Adrenal gland (tissue), 12 donors: ENCODE measurements around the gene TEX2. TPM values are rescaled to one million over a fixed set of nuclear protein-coding genes. Genes with fewer than 3 reads are reported as not detected.
"Not testable (repeated sequence)": the region's sequence is repeated elsewhere in the genome, so short reads cannot be mapped to it uniquely, and the experiment has no call there.

ENCODE experiments used
- DNase-seq, 7 donors: peaks; one replicate each; pipeline ENCODE4 v3.0.0-alpha.2; 2019 to 2020
- H3K27ac ChIP-seq, 5 donors: fragments of 200-600 bp; sonication (generic) in 4 of 5; 1 replicate in 3 of 5; 2 replicates in 2 of 5; pipeline versions ENCODE4 v1.5.1 to v1.8.0; 2016 to 2020; ENCODE audit warnings: mild to moderate bottlenecking in 1 of 5
- H3K27me3 ChIP-seq: fragments of 200-600 bp; 2 replicates; pipeline ENCODE4 v1.8.0; 2021
- H3K36me3 ChIP-seq, 2 donors: fragments of 200-600 bp; replicated peaks in 1 of 2; 1 replicate in 1 of 2; 2 replicates in 1 of 2; pipeline versions ENCODE4 v1.5.1 to v1.8.0; 2018 to 2022
- H3K4me1 ChIP-seq, 2 donors: fragments of 200-600 bp; replicated peaks in 1 of 2; 1 replicate in 1 of 2; 2 replicates in 1 of 2; pipeline versions ENCODE4 v1.5.1 to v1.8.0; 2018 to 2021
- H3K4me3 ChIP-seq, 4 donors: fragments of 200-600 bp; sonication (generic) in 3 of 4; one replicate each; pipeline ENCODE4 v1.5.1; 2016 to 2018
- H3K9me3 ChIP-seq, 3 donors: fragments of 200-600 bp; sonication (generic) in 1 of 3; replicated peaks in 1 of 3; 1 replicate in 2 of 3; 2 replicates in 1 of 3; pipeline versions ENCODE4 v1.5.1 to v1.8.0; 2016 to 2021
- POLR2A ChIP-seq, 2 donors: fragments of 450-650 bp; IDR thresholded peaks; one replicate each; pipeline ENCODE4 v1.6.1; 2017; ENCODE audit warnings: antibody characterized with exemption in 2 of 2, mild to moderate bottlenecking in 2 of 2, moderate library complexity in 1 of 2
- WGBS, 4 donors: extraction: QIAGEN DNeasy Blood & Tissue Kit in 2 of 4; methylation state at CpG; one replicate each; pipeline versions ENCODE4 v1.1.5 to v1.1.7; 2013 to 2017; 5-methylcytosine and 5-hydroxymethylcytosine counted together
- intact Hi-C, 2 donors: fragments of 100-400 bp; cut with DNase I; formaldehyde crosslinking; loops; one replicate each; pipeline versions ENCODE4 v1.14.1 to v1.15.0; 2022 to 2023
- polyA plus RNA-seq, 3 donors: library from polyadenylated mRNA; stranded (reverse); fragments of 200-250 nt in 2 of 3; fragments of 350-450 nt in 1 of 3; fragmentation: Illumina TruSeq in 1 of 3; extraction: RNeasy Lipid Tissue Mini Kit (QIAGEN cat#74804) in 1 of 3; gene quantifications; one replicate each; pipeline ENCODE4 v1.2.3, GENCODE V29; 2013 to 2014
- total RNA-seq, 9 donors: library from RNA; depleted of rRNA in 4 of 9; stranded (reverse); fragments of >200 nt in 4 of 9; fragments of 120-200 nt in 1 of 9; fragmentation: NEBNext Ultra II Directional in 1 of 9; extraction: Animal tissue kit (Norgen Biotek cat#: 25700) in 1 of 9; gene quantifications; one replicate each; pipeline versions ENCODE4 v1.1.0 to v1.2.4, GENCODE V29; 2013 to 2023
- TF ChIP-seq, protein P1 (sequence below), 6 experiments: fragments of 450-650 bp in 4 of 6; fragments of 200-600 bp in 2 of 6; sonication (generic) in 1 of 6; IDR thresholded peaks; 1 replicate in 5 of 6; 2 replicates in 1 of 6; pipeline versions ENCODE4 v1.5.1 to v1.8.0; 2016 to 2021; ENCODE audit warnings: antibody characterized with exemption in 6 of 6, mild to moderate bottlenecking in 2 of 6, moderate library complexity in 1 of 6
- donor health status: healthy with polysubstance abuse.
- donor health status: Bipolar disorder and iron deficiency.
- donor health status: DM: yes; HTN: yes; CAD: no.
- donor health status: DM: no; HTN: no; CAD: no.
- donor health status: DM: no; HTN: no; CAD: no.
- donor health status: DM: yes; HTN: yes; CAD: no.

TEX2 gene
- total and polyA plus RNA-seq, 12 donors, result 12.0 to 91.5 (median 62.5) TPM

DNA sequence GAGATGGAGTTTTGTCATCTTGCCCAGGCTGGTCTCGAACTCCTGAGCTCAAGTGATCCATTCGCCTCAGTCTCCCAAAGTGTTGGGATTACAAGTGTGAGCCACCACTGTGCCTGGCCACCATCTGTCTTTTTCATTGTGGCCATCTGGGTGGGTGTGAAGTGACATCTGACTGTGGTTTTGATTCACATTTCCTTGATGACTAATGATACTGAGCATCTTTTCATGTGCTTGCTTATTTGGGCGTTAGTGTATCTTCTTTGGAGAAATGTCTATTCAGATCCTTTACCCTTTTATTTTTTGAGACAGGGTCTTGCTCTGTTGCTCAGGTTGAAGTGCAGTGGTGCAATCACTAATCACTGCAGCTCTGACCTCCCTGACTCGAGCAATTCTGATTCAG is 79.2 kb downstream of the TEX2 start:
- no peak overlapping the region for H3K4me3 ChIP-seq
- H3K9me3 ChIP-seq, result no peaks in the 10 kb centered on the region
- no peak overlapping the region for H3K27ac ChIP-seq
- H3K36me3 ChIP-seq, result no peaks in the 10 kb centered on the region
- no peak for TF ChIP-seq POLR2A (IDR thresholded peaks at IDR 0.05)
- TF ChIP-seq, protein P1, sequence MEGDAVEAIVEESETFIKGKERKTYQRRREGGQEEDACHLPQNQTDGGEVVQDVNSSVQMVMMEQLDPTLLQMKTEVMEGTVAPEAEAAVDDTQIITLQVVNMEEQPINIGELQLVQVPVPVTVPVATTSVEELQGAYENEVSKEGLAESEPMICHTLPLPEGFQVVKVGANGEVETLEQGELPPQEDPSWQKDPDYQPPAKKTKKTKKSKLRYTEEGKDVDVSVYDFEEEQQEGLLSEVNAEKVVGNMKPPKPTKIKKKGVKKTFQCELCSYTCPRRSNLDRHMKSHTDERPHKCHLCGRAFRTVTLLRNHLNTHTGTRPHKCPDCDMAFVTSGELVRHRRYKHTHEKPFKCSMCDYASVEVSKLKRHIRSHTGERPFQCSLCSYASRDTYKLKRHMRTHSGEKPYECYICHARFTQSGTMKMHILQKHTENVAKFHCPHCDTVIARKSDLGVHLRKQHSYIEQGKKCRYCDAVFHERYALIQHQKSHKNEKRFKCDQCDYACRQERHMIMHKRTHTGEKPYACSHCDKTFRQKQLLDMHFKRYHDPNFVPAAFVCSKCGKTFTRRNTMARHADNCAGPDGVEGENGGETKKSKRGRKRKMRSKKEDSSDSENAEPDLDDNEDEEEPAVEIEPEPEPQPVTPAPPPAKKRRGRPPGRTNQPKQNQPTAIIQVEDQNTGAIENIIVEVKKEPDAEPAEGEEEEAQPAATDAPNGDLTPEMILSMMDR (IDR thresholded peaks at IDR 0.05), result no peak
- H3K4me1 ChIP-seq, result peaks cover 6 to 27% of the 10 kb centered on the region in 2 donors
- peak in 1 of 7 donors; percentile 35 for DNase-seq
- intact Hi-C loops, result loop anchor here in 1 of 2 donors (10.0 kb wide), 1 partner anchor 71 kb away; no protein-coding TSS in a partner anchor
- no peaks in the 10 kb centered on the region for H3K27me3 ChIP-seq
- WGBS, 4 donors, result 76 to 83% (median 82%) methylated on average over 4 of the region's 4 CpGs

GRCh38 chr17:64182325-64183012 is 80.6 kb downstream of the TEX2 start:
- Histone ChIP-seq H3K4me1 (peaks cover 6 to 32% of the 10 kb centered on the region in 2 donors), H3K36me3 (no peaks in the 10 kb centered on the region), H3K4me3 (no peak overlapping the region), H3K27me3 (no peaks in the 10 kb centered on the region), H3K27ac (no peak overlapping the region), H3K9me3 (no peaks in the 10 kb centered on the region)
- DNase-seq, result no peak
- intact Hi-C loops, result loop anchor here in 1 of 2 donors (10.0 kb wide), 1 partner anchor 72 kb away; no protein-coding TSS in a partner anchor
- 88 to 96% (median 93%) methylated on average over 3 of the region's 3 CpGs for WGBS, 4 donors
- TF ChIP-seq POLR2A (IDR thresholded peaks at IDR 0.05), result no peak
- TF ChIP-seq, protein P1 (IDR thresholded peaks at IDR 0.05), result no peak

DNA sequence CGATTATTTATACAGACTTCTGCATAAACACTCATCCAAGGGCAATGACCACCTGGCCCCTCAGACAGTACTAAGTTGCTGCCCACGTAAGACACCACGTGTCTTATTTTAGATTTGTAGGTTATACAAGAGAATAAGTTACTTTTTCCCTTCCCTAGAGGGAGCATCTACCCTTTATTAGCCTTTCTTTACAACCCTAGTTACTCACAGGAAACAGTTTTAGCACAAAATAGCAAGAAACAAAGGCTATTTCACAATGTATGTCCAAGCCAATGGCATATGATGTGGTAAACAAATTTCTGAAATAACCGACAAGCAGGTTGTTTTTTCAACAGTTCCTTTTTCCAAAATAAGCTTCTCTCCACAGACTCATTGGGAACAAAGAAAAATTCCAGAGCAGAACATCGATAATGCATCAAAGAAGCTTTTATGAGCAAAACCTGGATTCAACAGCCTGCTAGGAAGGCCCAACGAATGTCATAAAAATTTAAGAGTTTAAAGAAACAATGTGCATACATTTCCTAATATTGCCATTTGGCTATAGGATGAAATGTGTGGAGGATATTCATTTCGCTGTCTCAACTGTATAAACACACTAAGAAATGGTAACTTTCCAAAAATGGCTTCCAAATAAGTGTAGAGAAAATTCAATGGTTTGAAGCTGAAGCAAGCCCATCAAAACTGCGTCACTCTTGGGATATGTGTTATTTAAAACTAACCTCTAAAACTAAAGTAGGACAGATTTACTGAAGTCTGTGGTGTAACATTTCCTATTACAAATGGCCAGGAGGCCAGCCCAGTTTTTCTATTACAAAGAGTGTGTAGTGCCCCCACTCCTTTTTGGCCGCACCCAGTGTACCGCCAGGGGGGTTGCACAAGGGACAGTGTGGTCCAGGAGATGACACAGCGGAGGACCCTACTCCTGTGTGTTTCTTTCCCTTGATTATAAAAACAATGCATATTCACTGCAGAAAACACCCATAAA is 82.7 kb downstream of the TEX2 start:
- TF ChIP-seq, protein P1 (IDR thresholded peaks at IDR 0.05), result peak in 1 of 6 experiments; percentile 13
- TF ChIP-seq POLR2A (IDR thresholded peaks at IDR 0.05), result no peak
- H3K4me1 ChIP-seq, result peaks cover 25 to 34% of the 10 kb centered on the region in 2 donors
- H3K27me3 ChIP-seq, result no peaks in the 10 kb centered on the region
- H3K36me3 ChIP-seq, result no peaks in the 10 kb centered on the region
- no peak overlapping the region for H3K4me3 ChIP-seq
- intact Hi-C loops, result loop anchor here in 1 of 2 donors (10.0 kb wide), 1 partner anchor 74 kb away; no protein-coding TSS in a partner anchor
- WGBS, 4 donors, result 67 to 77% (median 69%) methylated on average over 11 of the region's 11 CpGs
- H3K27ac ChIP-seq, result peak overlapping the region in 1 of 5 donors; percentile 52
- DNase-seq, result peak in 1 of 7 donors; percentile 46
- no peaks in the 10 kb centered on the region for H3K9me3 ChIP-seq

GRCh38 chr17:64179024-64179423 is 84.0 kb downstream of the TEX2 start:
- intact Hi-C loops, H3K4me3 ChIP-seq, H3K27me3 ChIP-seq, H3K27ac ChIP-seq, H3K36me3 ChIP-seq, H3K9me3 ChIP-seq, DNase-seq: not testable (repeated sequence)
- peaks cover 38 to 44% of the 10 kb centered on the region in 2 donors for H3K4me1 ChIP-seq
- 44 to 96% (median 57%) methylated on average over 3 to 4 of the region's 4 CpGs for whole genome bisulfite sequencing, 4 donors
